Jurkat, Clone E6-1 (cell line): ENCODE results near the gene ARIH1.
A peak's percentile ranks its signal among the peaks of the same experiment; 100 is the strongest.

ENCODE experiments used
- DNase-seq: peaks from one replicate; pipeline ENCODE4 v3.0.0-alpha.2; 2011; ENCODE audit warnings: low read depth, low spot score
- H3K4me3 ChIP-seq: 2 replicates; pipeline ENCODE4 v1.5.1; 2011; ENCODE audit warnings: mild to moderate bottlenecking, low read length, control low read depth, moderate library complexity

ARIH1 gene

GRCh38 chr15:72482275-72482674 is 8.1 kb downstream of the ARIH1 start:
- no peak for DNase-seq
- no peak overlapping the region for H3K4me3 ChIP-seq

DNA sequence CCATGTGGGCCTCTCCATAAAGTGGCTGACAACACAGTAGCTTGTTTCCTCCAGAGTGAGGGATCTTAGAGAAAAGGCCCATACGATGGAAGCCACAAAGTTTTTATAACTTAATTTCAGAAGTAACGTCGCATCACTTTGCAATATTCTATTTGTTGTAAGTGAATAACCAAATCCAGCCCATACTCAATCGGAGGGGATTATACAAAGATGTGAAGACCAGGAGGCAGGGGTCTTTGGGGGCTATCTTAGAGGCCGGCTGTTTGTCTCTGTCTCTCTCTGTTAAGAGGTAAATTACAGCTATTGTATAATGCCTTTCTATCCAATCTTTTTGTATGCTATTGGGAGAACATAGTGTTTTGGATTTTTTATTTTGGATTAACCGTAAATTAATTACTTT is 9.1 kb downstream of the ARIH1 start:
- no peak overlapping the region for H3K4me3 ChIP-seq
- no peak for DNase-seq

- DNase-seq: no peak
Measured at GRCh38 chr15:72486144-72486543, 12.0 kb downstream of the ARIH1 start.

GRCh38 chr15:72487070-72487797 is 13.1 kb downstream of the ARIH1 start:
- DNase-seq: no peak
- no peak overlapping the region for H3K4me3 ChIP-seq

More at GRCh38 chr15:72486144-72486543, 12.0 kb downstream of the ARIH1 start:
- no peak overlapping the region for H3K4me3 ChIP-seq

DNA sequence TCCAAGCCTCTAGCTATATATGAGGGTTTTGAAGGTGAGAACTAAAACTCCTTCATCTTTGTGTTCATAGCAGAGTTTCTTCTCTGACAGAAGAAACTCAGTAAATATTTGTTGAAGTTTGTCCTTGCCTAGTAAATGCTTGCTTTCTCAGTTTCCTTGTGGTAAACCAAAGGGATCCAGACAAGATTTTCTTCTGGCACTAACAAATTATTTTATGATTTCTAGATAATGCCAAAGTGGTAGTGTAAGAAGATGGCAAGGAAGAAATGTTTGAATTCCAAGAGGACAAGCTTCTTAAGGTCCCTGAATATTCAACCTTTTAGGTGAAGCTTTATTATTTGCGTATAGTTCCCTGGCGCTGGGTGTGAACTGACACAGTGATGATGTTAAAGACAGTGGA is 14.4 kb downstream of the ARIH1 start:
- no peak overlapping the region for H3K4me3 ChIP-seq

GRCh38 chr15:72489943-72490554 is 15.9 kb downstream of the ARIH1 start:
- DNase-seq: no peak
- no peak overlapping the region for H3K4me3 ChIP-seq

More for the DNA sequence above, 14.4 kb downstream of the ARIH1 start:
- DNase-seq: no peak

GRCh38 chr15:72491768-72492167 is 17.6 kb downstream of the ARIH1 start:
- H3K4me3 ChIP-seq: no peak overlapping the region
- DNase-seq: no peak

GRCh38 chr15:72492733-72493132 is 18.6 kb downstream of the ARIH1 start:
- H3K4me3 ChIP-seq: no peak overlapping the region
- no peak for DNase-seq

GRCh38 chr15:72493220-72493619 is 19.1 kb downstream of the ARIH1 start:
- no peak for DNase-seq

DNA sequence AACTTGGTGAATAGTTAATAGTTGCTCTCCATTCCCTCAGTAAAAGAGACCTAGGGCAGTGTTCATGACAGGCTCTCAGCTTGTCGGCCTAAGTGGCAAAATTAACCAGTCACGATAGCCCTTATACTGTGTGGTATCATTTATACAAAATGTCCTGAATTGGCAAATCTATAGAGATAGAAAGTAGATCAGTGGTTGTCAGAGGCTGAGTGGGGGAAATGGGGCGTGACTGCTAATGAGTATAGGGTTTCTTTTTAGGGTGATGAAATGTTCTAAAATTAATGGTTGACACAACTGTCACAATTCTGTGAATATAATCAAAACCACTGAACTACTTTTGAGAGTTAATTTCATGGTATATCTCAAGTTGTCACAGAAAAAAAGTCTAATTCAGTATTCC is 20.9 kb downstream of the ARIH1 start:
- no peak for DNase-seq
- no peak overlapping the region for H3K4me3 ChIP-seq

More at GRCh38 chr15:72493220-72493619, 19.1 kb downstream of the ARIH1 start:
- H3K4me3 ChIP-seq: no peak overlapping the region

GRCh38 chr15:72496783-72497182 is 22.7 kb downstream of the ARIH1 start:
- H3K4me3 ChIP-seq: no peak overlapping the region
- DNase-seq: no peak

DNA sequence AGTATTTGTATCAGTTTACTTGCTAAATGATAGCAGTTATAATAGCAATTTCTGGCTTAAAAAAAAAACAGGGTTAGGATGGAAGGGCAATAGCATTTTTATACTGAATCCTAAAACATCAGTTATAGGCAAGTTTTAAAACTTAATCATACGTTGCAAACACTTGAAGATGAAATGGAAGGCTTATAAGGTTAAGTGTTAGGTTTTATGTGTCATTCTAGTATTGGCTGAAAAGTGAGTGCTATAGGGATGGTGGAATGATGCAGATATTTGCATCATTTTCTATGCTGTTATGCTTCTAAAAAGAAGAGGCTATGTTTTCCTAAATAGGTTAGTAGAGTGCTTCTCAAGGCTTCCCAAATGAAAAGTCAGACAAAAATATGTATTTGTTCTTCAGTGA is 23.3 kb downstream of the ARIH1 start:
- DNase-seq: no peak
- no peak overlapping the region for H3K4me3 ChIP-seq

GRCh38 chr15:72502220-72502809 is 28.2 kb downstream of the ARIH1 start:
- DNase-seq: no peak
- no peak overlapping the region for H3K4me3 ChIP-seq

- H3K4me3 ChIP-seq: no peak overlapping the region
- DNase-seq: peak; percentile 50
Measured at GRCh38 chr15:72503147-72503546, 29.0 kb downstream of the ARIH1 start.

DNA sequence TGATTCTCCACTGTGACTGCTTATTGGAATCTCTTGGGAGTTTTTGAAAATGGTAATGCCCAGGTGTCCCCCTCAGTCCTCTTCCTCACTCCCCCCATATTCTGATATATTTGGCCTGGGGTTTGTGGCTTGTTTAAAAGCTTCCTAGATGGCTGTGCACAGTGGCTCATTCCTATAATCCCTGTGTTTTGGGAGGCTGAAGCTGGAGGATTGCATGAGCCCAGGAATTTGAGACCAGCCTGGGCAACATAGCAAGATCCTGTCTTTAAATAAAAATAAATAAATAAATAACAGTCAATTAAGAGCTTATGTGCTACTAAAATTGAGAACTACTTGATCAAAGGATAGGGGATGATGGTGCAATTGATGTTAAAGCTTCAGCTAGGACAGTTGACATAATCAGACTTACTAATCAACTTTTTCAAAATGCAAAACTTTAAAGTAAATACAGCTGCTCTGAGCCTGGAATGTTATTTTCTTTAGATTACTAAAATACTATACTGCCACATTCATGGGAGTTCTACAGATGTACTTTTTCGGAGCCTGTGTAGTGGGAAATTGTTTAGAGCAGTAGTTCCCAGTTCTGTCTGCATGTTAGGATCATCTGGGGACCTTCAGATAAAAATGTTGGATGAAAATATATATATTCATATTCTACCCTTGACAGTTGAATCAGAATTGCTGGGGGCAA is 33.4 kb downstream of the ARIH1 start:
- no peak for DNase-seq
- H3K4me3 ChIP-seq: no peak overlapping the region

GRCh38 chr15:72509484-72509883 is 35.4 kb downstream of the ARIH1 start:
- H3K4me3 ChIP-seq: no peak overlapping the region
- DNase-seq: no peak

GRCh38 chr15:72511536-72511935 is 37.4 kb downstream of the ARIH1 start:
- no peak overlapping the region for H3K4me3 ChIP-seq
- DNase-seq: no peak

DNA sequence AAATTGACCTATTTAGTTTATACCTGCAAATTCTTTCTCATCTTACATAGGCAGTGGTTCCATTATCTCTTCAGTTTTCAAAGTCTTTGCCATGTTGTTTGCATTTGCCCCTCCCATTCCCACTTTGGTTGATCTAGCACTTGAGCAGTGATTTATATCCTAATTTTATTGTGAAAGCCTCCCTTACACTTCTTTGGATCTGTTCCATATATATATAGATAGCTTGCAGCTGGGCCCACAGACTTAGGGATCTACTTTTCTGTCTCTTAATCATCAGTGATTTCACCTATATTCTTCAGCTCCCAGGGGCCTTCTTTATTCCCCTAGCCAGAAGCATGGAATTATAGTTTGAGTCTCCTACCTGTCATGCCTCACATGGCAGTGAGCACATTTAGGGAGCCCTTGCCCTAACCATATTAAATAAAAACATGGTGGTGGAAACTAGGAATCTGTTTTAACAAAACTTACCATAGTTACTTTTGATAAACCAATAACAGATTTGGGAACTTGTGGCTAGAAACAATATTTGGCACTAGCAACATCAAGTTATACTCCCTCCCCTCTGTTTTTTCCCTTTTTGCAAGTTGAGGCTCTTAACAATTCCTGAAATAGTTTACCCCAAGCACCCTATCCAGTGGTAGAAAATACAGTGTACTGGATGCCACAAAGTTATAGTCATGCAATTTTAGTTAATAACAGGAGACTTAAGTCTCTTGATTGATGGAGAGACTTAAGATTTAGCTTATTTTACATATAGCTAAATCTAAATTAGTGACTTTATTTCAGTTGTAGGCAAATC is 41.7 kb downstream of the ARIH1 start:
- no peak for DNase-seq

DNA sequence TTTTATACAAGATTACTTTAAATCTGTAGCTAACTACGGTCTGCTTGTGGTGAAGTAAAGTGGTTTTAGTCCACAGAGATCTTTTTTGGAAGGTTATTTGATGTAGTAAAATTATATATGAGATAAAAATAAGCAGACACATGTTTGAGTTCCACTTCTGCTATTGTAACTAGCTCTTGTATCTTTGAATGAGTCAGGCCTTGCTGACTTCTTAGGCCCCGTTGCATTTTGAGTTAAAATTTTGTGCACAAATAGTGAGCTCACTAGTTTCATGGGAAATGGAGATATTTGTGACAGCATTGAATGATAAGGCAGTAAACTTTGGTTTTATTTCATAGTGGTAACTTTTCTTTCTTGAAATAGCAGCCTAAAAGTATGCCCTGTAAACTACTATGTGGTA is 42.6 kb downstream of the ARIH1 start:
- no peak overlapping the region for H3K4me3 ChIP-seq
- no peak for DNase-seq

More for the DNA sequence above, 41.7 kb downstream of the ARIH1 start:
- H3K4me3 ChIP-seq: no peak overlapping the region
